Measurements from ENCODE around the gene XIRP2.

The XIRP2 gene

DNA sequence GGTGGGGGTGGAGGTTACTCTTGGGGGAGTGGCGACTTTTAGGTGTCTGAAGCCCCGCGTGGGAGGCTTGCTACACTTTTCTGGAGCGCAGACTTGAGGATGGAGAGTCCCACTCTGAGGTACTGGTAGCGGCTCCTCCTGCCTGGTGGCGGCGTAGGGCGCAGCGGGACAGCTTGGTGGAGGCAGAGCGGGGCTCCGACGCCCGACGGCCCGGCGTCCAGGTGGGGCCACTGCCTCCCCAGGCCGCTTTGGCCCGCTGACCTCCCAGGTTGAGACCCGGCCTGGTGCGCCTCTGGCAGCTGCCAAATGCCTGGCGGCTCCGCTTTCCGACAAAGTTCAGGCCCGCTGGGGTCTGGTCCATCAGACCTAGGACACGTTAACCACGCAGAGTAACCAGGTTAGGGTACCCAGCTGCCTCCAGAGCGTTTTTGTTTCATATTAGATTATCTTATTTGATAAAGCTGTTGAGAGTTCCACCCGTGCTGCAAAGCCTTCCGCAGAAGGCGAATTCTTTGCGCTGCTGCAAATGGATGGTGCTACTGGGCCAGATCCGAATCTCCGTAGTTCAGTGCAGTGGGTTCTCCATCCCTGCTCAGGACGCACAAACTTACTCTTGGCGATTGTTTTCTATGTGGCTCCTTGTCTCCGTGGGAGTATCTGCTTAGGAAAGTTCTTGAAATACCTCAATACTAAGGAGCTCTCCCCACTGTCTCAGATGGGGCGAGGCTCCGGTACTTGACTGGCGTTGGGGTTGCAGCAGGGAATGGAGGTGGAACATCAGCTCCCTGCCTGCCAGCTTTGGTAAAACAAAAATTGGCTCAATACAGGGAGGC lies 405.9 kb downstream of the XIRP2 start:
- no peak for DNase-seq (ENCODE audit: low read depth in 2 of 2)

- no peak for DNase-seq (ENCODE audit: low read depth in 2 of 2)
Measured at GRCh38 chr2:167294776-167295140, 406.5 kb downstream of the XIRP2 start.

DNA sequence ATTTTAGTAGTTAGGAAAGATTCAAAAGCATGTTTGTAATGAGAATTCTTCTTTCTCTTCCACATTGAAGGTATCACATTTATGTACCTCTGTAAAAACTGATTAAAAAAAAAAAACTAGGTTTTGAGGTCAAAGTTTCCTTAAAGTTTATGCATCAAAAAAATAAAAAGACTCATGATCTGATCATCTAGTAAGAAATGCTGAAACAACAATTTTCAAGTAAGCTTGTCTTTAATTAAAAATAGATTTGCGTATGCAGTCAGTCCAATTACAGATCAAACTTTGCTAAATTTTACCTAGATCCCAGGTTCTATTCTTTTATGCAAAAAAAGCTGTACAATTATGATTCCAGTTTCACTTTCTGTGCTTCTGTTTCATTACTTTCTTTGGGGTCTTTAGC lies 409.0 kb downstream of the XIRP2 start:
- DNase-seq (ENCODE audit: low read depth in 2 of 2), result no peak

DNA sequence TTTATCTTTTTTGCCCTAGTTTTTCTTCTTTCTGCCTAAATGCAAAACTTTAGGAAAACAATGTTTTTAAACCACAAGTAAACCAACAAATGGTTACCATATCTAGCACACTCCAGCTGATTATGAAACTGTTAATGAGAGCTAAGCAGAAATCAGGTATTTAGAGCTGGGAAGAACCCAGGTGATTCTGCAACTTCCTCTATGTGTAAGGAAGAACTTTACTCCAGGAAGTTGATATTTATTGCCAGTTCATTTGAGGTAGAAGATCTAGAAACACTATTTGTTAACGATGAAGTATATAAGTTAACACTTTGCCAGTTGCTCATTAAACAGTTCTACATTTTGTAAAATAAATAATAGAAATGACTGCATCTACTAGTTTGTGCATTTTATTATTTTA lies 409.7 kb downstream of the XIRP2 start:
- DNase-seq (ENCODE audit: low read depth in 2 of 2), result no peak
